GM19468 (cell line): ENCODE measurements around the gene TTC24.
"Not testable (repeated sequence)": the region's sequence is repeated elsewhere in the genome, so short reads cannot be mapped to it uniquely, and the experiment has no call there.

Experiments
- ATAC-seq: cut with Tn5 transposase; IDR thresholded peaks from one replicate; pipeline ENCODE4 v1.9.1; 2021; ENCODE audit warnings: mild to moderate bottlenecking, moderate library complexity, moderate number of reproducible peaks; ENCODE audit not compliant: unreplicated experiment; ENCODE audit errors: extremely low read depth

Gene TTC24

DNA sequence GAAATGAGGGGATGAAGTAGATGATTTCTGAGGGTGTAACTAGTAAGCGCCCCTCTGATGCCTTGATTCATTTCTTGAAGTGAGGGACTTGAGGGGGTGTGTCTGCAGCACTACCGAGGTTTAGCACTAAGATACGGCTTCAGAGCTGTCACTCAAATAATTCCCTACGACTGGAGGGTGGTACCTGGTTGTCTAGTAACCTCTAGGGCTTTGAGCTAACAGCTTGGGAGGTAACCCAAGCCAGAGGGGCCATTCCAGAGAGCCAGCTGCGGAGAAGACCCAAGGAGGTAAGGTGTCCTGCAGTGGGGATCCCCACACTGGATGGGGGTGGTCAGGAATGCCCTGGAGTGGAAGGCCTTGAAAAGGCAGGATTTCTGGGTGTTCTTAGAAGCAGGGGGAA is at the start of gene TTC24:
TTC24 (plus strand) TSS at position 252 of the 400 bp plus-strand sequence. CDS start 1,642 bp downstream, outside the sequence.
- ATAC-seq, result no peak

DNA sequence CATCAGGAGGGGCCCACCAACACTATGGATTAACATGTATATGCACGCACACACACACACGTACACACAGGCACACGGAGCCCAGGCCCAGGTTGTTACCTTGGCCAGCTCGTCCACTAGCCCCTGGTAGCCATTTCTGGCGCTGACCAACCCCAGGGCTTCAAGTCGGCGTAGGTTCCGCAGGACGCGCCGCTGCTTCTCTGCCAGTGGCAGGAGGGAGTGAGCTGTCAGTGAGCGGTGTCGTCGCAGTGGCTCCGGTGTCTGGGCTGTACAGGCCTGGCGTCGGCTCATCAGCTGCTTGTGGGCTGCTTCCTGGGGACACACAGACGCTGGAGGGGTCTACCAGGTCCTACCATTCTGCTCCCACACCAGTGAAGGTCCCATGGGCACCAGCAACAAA is 49.5 kb upstream of the TTC24 start:
- ATAC-seq, result no peak

DNA sequence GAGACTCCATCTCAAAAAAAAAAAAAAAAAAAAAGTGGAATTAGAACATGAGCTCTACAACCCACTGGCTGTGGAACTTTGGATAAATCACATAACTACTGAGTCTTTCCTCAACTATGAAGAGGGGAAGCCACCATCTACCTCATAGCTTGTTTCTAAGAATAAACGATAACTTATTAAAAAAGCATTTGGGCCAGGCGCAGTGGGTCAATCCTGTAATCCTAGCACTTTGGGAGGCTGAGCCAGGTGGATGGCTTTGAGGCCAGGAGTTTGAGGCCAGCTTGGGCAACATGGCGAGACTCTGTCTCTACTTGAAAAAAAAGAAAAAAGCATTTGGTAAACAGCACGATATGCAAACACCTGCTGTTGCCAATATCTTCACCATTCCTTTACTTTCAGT is 47.1 kb upstream of the TTC24 start:
- ATAC-seq, result no peak

DNA sequence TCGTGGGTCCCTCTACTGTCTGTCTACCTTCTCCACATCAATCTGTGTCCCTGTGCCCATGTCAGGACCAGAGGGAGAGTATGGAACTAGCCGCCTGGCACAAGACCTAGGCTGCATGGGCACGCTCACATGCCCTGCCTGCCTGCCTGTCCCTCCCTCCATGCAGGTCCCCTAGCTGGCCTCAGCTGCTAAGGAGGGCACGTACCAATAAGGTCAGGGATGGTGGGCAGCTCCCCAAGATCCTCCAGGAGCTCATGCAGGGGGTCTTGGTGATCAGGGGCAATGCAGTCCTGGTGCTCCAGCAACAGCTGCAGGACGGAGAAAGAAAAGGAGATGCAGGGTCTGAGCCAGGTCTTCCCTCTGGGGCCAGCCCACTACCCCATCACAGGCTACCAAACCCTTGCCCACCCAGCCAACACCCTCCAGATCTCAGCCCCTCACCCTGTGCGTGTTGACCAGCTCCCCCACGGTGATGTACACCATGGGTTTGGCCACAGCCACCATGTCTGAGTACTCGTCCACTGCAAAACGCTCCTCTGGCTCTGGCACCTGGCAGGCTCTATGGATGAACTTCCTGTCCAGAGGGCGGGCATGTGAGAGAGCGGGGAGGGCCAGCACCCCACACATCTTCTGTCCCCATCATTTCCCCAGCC is 45.8 kb upstream of the TTC24 start:
- ATAC-seq, result no peak

DNA sequence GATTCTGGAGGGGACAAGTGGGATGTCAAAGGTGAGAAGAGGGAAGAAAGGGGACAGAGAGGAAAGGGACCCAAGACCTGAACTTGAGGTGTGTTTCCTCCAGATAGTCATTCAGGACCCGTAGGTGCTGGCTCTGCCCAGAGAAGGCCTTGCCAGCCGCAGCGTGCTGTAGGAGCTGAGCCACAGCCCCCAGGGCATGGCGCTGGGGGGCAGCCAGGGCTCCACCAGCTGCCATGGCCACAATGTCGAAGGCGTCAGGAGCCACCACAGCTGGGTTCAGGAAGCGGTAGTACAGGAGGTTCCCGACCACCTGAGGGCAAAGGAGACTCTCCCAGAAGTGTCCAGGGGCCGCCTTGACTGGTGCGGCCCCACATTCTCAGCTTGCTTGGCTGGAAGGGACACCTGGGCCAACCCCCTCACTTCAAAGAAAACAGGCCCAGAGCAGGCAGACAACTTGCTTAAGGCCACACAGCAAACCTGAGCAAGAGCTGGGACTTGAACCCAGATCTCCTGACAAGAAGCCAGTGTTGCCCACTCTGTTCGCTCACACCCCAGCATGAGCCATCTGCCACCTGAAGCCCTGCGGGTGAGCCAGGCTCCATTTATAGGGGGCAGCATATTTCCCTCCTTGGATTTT is 45.0 kb upstream of the TTC24 start:
- ATAC-seq, result no peak

DNA sequence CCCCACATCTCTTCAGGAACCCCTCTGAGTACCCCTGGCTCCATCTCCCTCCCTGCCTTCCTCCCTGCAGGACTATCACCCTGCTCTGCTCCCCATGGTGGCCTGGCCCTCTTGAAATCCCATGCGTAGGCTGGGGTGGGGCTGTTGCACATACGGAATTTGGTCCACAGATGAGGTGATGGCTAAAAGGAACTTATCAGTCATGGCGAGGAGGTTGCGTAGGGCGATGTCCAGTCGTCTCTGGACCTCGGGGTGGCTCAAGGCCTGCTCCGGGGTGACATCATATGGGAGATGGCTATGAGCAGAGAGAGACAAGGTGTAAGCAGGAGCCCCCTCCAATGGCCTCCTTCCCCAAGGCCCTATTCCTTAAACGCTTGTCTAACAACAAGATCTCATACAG is 42.5 kb upstream of the TTC24 start:
- no peak for ATAC-seq

DNA sequence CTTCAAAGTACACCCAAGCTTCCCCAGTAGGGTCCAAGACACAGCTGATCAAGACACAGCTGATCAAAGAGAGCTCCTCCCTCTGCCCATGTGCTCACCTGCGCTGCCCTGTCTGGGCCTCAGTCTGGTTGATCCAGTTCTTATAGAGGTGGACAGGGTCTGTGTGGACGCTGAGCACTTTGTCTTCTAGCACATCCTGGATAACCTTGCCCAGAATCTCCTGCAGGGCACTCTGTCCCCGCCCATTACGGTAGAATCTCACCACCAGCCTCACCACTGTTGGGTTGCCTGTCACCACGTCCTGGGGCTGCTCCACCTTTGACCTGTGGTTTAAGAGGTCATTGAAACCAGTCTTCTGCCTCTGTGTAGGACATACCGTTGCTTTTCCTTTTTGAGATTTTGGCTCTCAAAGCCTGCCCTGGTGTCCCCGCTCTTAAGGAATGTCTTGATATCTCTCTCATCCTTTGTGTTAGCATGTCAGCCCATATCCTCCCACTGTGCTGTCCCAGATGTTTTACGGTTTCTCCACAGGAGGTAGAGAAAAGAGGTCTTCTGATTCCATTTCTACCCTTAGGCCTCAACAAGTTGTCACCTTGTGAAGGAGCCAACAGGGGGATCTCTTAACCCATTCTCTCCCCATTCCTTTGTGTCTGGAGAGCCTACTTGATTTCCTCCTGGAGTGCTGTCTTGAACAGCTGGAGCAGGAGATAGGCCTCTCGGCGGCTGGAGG is 40.6 kb upstream of the TTC24 start:
- ATAC-seq, result no peak

DNA sequence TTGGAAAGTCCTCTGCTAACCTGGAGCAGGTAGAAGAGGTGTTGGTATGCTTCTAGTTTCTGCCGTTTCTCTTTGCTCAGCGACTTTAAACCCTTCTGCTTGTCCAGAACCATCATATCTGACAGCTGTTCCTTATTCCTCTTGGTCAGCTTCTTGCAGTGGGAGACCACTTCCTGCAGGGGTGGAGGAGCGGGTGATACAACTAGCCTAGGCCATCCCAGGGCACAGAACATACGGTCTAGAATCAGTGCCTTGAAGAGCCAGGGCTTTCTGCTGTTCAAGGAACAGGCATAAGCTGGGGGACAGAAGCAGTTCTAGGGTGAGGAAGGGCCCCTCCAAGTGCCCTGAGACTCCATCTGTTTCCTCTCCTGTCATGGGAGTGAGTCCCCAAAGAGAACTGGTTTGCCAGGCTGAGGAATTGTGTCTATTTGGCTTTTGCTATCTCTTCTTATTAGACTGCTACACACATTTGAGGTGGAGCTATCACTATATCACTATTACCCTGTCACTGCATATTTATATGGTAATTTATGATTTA is 39.6 kb upstream of the TTC24 start:
- ATAC-seq, result no peak

DNA sequence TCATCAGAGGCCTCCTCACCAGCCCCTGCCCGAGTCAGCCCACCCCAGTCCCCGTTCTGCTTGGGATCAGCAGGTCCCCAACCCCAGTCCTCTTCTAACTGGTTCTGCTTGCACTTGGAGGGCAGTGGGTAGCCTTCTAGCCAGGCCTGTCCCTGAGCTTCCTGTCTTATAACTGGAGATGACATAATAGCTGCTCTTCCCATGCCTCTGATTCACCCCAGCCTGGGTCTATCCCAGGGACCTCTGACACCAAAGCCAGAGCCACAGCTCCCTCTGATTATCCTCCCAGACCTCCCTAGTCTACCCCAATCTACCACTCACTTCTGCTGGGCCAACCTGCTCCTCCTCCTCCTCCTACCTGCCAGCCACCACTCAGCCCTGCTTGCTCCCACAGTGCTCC is 38.6 kb upstream of the TTC24 start:
- ATAC-seq, result no peak

DNA sequence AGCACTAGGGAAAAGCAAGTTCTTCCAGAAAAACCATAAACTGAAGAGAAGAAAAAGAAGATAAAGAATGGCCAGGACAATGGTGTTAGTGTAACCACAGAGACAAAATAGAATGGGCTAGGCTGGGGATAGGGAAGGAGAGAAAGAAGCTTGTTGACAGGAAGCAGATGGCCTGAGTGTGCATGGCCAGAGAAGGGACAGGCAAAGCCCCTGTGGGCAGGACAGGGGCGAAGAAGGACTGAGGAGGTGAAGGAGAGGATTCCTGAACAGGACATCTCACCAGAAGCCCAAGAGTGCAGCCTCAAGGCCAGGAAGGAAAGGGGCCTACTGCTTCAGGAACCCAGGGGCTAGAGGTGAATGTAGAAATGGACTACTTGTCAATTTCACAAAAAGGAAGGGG is 36.5 kb upstream of the TTC24 start:
- ATAC-seq, result no peak

DNA sequence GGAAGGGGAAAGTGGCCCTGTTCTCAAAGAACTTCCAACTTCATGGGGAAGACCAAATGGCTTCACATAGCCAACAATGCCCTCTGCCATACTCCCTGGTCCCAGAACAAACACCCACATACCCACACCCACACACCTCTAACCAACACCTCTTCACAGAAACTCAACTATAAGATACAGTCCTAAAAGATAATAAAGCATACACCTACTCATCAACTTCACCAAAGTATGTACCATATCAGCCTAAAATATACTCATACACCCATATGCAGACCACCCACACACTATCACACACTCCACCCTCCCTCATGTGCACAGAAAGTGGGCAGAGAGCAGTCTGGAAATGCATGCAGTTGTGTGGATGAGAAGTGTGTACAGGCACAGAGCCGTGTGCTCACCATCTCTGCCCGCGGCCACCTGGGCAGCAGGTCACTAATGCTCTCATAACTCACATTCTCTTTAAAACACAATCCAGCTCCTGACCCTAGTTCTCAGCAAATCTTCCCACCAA is 34.9 kb upstream of the TTC24 start:
- no peak for ATAC-seq

DNA sequence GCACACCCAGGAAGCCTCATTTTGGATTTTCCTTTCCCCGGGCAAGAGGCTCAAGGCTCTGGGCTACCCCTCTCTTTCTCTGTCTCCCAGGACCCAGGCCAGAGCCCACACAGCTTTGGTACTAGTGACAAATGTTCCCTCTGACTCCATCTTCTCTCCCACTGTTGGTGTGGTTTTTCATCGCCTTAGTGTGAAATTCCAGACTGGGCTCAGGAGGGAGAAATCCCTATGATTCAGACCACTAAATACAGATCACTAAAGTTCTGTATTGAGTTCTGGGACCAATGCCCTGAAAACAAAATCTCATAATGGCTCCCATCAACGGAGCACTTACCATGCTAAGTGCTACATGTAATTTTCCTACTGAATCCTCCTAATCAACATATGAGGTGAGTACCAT is 33.3 kb upstream of the TTC24 start:
- no peak for ATAC-seq

DNA sequence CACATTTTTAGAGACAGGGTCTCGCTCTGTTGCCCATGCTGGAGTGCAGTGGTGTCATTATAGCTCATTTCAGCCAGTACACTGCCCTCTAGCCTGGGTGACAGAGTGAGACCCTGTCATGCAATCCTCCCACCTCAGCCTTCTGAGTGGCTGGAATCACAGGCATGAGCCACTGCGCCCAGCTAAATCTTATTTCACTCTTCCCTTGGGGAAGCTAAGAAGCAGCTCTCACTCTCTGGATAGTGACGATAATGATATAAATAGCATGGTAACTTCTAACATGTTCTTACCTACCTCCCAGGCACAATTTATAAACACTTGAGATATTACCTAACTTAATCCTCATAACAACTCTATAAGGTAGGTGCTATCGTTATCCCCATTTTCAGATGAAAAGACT is 32.1 kb upstream of the TTC24 start:
- no peak for ATAC-seq

DNA sequence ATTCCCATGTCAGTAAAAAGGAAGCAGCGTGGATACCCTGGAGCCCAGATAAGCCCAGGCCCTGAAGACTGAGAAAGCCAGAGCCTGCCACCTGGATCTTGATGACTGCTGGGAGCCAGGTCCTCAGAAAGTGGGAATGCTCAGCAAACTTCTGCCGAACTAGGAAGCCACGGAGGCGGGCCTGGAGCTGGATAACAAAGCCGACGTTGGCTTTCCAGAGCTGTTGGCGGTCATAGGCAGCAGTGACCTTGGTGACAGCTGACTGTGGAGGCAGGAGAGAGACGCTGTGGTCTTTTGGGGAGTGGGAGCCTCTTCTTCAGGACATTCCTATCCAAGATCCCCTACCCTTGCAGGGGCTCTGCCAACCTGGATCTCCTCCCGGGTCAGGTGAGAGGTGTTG is 31.5 kb upstream of the TTC24 start:
- ATAC-seq, result no peak

DNA sequence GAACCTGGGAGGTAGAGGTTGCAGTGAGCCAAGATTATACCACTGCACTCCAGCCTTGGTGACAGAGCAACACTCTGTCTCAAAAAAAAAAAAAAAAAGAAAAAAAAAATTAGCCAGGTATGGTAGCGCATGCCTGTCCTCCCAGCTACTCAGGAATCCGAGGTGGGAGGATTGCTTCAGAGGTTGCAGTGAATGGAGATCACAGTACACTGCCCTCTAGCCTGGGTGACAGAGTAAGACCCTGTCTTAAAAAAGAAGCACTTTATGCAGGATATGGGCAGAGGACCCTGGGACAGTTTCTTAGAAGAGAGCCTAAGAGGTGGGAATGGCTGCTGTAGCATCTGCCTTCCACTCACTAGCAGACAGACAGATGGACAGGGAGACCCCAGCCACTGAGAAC is 30.1 kb upstream of the TTC24 start:
- ATAC-seq, result no peak

DNA sequence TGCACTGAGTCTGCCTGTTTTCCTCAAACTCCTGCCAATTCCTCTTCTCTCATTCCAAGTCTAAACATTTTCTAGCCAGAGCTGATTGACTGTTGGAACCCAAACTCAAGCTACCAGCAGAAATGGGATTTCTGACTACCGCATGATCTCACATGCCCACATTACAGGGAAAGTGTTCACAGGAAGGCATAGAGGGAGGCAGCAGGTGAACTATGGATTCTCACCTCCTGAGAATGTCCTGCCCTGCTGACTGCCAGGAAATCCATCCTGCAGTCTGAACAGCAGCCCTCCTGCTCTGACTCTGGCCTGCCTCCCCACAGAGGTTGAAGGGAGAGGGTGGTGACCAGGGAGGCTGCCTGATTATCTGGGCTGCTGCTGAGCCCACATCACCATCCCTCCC is 29.7 kb upstream of the TTC24 start:
- no peak for ATAC-seq

DNA sequence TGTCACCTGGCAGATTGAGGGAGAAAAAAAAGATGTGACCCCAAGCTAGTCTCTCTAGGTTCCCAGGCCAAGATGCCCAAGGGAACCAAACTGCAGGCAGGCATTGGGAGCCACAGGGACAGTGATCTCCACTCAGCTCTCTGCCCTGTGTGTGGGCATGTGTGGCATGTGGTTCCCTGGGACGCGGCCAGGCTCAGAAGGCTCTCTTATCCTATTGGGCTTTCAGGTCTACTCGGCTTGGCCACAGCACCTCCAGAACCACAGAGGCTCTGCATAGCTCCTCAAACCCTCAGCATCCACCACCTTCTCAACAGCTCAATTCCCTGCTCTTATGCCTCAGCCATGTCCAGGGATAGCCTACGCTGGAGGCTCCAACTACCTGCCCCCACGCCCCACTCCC is 29.2 kb upstream of the TTC24 start:
- no peak for ATAC-seq

DNA sequence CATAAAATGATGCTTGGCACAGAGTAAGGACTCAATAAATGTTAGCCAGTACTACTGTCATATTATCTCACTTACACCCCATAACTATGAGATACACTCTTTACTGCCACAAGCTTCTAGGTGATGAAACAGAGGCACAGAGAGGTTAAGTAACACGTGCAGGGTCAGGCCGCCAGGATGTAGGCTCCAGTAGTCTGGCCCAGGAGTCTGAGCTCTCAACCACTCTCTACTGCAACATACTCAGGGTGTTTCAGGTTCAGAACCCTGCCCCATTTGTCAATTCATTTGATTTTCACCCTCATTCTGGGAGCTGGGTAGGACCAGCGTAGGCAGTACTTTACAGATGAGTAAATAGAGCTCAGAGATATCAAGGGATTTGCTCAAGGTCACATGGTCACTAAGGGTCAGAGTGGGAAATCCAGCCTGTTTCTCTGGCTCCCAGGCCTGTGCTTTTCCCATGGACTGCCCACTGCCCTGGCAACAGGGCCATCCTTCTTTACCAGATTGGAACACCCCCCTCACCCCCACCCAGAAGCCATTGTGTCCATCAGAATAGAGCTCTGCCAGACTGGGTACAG is 28.4 kb upstream of the TTC24 start:
- no peak for ATAC-seq

DNA sequence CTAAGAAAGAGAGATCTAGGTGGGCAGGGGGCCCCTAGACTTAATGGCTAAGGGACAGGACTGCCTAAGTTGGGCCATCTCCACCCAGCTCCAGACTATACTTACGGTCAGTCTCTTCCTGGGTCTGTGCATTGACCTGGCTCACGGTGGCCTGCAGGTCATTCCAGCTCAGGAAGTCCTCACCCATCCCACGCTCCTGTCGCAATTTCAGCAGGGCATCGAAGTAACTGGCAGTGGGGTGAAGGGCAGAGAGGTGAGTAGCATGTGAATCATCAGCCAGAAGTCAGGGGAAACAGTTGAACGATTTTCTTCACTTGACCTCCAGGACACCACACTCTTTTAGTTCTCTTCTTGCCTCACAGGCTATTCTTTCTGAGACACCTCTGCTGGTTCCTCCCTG is 27.7 kb upstream of the TTC24 start:
- no peak for ATAC-seq

DNA sequence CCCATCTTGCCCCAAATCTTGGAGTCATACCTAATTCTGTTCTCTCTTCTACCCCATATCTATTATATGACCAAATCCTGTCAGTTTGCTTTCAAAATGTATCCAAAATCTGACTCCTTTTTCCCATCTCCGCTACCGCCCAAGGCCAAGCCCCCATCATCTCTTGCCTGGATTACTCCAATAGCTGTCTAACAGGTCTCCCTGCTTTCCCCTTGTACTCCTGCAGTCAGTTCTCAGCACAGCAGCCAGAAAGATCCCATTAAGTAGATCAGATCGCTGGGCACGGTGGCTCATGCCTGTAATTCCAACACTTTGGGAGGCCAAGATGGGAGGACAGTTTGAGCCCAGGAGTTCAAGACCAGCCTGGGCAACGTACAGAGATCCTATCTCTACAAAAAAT is 27.0 kb upstream of the TTC24 start:
- no peak for ATAC-seq

DNA sequence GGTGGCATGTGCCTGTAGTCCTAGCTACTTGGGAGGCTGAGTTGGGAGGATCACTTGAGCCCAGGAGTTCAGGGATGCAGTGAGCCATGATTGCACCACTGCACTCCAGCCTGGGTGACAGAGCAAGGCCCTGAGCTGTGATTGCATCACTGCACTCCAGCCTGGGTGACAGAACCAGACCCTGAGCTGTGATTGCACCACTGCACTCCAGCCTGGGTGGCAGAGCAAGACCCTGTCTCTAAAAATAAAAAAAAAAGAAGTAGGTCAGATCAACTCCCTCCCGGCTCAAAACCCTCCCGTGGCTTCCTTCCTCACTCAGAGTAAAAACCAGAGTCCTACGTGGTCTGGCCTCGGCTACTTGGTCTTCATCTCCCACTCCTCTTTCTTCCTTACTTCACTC is 26.6 kb upstream of the TTC24 start:
- not testable (repeated sequence) for ATAC-seq
